ENCODE results near the gene GRM5.

GRM5 gene

DNA sequence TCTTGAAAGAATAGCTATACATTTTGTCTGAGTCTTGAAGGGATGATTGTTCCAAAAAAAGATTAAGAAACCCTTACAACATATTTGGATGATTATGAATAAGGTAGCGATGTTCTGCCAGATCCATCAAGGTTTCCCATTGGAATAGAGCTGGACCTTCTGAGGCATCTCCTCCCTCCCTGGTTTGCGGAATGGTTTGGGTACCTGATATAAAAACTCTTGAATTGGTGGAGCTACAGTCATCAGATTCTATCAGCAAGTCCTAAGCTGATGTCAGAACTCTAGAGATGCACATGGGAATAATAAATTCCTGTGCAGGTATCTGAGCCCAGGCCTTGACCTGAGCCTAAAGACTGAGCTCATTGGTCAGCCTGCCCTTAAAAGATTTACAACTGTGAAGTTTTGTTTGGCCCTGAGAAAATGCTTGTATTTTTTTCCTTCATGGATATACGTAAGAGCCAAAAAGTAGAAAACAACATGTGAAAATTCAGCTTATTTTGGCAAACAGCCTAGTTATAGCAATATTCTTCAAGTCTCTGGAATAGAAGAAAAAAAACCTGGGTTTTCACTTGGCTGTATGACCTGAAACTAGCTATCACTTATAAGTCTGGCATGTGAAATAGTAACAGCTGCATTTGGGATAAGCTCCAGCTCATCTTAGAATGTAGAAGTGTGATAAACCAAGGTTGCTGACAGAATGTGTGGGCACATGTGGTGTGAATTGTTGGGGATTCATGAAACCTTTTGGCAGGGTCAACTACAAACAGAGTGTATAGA, 462.5 kb downstream of the GRM5 start:
- no peak for DNase-seq

DNA sequence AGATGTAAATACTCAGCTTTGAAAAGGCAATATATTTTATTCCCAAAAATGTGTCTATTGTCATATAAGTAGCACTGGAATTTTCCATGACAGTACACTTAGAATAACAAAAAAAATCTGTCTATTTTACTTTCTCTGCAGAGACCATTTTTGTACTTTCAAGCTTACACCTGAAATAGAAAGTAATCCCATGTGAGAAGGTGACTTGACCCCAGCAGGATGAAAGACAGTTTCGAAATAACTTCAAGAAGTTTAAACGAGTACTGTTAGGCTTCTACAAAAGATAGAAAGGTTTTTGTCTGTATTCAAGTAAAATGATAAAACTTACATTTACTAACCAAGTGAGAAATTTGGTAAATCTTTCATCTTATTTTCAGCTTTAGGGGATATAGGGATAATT, 468.4 kb downstream of the GRM5 start:
- DNase-seq: no peak

DNA sequence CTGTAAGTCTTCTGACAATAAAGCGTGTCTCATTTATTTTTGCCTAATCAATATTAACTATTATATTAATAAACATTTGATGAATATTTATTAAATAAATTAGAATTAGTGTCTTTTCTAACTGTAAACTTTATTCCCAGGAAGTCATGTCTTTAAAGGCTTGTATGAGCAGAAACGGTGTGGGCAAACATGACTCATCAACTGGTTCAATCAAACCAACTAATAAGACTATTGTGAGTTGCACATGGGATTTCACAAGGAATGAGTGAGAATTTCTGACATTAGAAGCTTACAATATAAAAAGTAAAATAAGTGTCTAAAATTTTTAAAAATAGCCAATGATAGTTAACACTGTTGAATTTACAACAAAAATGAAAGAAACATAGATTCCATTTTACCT, 469.0 kb downstream of the GRM5 start:
- DNase-seq: no peak

DNA sequence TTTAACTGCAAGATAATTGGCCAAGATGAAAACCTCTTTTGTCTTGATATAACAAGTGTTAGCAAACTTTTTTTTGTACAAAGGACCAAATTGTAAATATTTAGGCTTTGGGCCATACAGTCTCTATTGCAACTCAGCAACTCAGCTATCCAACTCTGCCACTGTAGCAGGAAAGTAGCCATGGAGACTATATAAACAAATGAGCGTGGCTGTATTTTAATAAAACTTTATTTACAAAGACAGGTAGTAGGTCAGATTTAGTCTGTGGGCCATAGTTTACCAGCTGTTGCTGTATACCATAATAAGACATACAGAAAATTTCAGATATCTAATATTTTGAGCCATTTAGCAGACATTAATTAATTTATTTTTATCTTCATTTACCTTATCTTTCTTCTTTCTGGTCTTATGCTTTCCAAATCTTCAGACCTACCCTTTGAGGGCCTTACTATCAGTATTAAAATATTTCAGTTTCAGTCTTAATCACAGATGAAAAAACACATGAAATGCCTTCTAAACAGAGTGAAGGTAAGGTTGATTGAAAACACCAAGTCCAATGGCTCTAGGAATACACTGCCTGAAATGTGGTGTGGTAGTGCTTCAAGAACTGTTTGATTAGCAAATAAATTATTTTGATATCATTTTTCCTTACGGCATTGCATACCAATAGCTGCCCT, 471.4 kb downstream of the GRM5 start:
- DNase-seq: no peak

DNA sequence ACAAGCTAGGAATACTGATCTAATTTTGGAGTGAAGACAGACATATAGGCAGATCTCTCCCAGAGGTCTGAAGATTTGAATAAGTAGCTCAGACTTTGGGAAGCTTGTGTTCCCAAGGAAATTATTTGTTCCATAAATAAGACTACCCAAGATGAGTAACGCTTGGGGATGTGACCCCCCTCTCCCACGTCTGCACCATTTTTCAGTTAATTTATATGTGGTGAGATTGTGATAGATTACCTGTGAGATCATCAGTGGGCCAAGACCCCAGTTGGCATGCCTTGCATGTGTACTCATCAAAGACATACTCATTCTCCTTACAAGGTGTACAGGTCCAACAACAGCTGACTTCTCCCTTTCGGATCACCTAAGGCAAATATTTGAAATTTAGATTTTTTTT, 475.4 kb downstream of the GRM5 start:
- DNase-seq: no peak

DNA sequence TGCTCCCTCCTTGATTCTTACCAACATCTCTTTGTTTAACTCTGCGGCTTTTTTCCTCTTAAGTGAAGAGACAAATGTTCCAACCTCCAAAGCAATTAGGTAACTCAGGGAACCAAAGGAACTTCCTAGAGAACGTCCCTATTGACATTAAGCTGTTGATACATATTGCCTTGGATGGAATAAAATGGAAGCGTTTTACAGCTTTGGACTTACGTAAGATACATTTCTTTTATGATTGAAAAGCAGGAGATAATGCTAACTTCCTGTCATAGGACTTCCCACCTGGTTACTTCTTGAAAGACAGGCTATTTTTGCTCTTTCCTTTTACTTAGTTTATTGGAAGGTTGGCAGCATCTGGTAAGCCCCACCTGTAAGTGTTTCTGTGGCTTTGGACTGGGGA, 482.5 kb downstream of the GRM5 start:
- no peak for DNase-seq

DNA sequence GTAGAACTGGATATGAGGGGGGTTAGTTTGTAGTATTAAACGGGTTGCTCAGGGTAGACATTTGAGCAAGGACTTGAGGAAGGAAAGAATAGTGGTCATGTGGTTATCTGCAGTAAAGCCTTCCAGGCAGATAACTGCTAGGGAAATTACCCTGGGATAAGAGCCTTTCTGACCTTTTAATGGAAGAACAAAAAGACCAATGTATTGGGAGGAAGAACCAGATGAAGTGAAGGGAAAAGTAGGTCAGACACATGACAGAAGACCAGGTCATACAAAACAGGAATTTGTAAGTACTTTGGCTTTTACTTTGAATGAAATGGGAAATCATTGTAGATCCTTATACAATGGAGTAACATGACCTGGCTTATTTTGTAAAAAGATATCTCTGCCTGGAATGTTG, 486.3 kb downstream of the GRM5 start:
- no peak for DNase-seq

DNA sequence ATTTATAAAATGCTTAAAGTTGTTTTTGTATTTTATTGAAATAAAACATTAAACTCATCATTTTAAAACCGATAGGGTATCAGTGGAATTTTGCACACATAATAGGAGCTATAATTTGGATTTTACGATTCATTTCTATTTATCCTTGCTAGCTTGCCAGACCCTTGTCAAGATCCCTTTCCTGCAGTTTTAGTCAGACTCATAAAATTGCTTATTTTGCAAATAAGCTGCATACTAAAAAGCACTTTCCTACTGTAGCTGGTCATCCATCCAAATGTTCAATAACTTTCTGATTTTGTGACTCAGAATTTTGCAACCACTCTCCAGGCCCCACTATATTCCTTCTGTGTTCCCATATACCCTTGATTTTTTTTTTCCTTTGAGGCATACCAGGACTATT, 489.0 kb downstream of the GRM5 start:
- DNase-seq: no peak

DNA sequence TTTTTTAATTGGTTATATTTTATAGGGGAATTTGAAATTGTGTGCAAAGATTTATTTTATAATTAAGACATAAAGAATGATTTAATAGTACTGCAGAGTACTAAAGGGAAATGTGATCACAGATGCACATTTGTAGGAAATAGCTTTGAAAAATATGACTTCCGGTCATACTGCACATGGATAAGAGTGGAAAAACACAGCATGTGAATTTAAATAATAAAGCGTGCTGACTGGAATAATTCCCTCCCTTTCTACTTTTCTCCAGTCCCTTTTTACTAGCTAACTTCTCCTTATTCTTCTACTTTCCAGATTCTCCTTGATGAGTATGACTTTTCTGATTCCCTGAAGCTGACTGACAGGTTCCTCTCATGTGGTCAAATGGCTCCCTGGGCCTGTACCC, 489.9 kb downstream of the GRM5 start:
- no peak for DNase-seq

DNA sequence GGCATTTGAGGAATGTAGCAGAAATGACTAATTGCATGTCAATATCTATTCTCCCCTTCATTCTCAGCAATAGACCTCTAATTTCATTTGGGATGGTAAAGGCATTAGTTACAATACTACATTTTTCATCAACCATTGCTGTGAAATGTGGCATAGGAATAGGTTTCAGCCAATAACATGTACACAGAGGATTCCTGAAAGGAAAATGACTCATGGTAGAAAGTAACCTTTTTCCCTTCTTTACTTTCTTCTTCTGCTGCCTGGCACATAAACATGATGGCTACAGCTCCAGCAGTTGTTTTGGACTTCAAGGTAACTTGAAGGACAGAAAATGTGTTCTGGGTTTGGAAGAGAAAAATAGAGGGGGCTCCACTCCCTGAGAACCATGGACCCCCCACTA, 496.4 kb downstream of the GRM5 start:
- no peak for DNase-seq

DNA sequence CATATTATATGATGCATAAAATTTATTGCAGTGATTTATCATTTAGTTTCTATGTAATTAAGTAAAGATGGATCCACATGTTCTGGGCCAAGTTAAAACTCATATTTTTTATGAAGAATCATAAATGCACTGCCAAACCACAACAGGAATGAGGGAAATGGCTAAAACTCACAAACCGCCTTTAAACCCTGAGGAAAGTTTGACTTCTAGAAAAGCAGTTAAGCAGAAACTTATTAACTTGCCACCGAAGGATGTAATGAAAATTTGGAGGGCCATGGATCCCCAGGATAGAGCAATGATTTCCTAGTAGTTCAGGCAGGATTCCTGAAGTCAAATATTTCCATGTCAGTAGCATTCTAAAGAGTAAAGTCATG, 510.0 kb downstream of the GRM5 start:
- DNase-seq: no peak

DNA sequence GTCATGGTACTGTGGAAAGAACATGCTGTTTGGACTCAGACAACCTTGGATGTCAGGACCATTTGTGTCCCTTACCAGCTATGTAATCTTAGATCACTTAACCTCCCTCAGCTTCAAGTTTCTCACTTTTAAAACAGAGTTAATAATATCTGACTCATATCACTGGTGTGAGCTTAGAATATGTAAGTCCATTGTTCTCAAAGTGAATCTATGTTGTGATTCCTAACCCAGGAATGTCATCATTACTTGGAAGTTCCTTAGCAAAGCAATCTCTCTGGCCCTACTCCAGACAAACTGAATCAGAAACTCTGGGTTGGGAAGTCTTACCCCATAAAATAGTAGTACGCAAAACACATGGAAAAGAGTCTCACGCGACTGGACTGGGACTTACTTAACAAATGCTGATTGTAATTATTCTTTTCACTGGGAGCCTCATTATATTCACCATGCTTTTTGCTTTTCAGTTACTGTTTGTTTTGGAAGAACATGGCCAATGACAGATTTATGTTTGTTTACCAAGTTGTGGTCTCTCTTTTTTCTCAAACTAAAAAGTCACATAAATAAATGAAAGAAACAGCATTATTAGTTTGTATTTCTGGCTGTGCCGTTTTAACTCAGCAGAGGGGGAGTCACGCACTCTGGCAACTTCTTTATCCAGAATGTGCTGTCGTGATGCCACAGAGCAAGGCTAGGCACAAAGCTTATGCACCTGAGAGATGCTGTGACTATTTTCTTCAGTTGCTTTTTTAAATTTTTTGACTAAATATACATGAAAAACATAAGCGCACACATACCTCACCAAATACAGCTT, 510.6 kb downstream of the GRM5 start:
- no peak for DNase-seq

DNA sequence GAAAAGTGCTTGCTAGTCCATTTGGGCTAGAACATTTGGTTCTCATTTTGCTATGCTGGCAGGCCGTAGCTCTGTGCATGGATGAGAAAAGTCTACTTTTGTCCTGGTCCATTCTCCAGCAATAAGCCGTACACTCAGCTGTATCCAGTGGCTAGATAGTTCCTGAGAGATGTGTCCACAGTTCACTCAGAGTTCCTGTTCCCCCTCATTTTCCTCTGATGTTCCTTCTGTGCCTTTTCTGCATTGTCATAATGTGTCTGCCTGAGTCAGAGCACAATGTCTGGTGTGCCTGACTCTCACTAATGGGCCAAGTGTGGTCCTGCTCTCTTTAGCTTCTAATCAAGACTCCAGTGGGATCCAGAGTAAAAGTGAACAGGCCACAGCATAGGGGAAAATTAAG, 512.6 kb downstream of the GRM5 start:
- no peak for DNase-seq

DNA sequence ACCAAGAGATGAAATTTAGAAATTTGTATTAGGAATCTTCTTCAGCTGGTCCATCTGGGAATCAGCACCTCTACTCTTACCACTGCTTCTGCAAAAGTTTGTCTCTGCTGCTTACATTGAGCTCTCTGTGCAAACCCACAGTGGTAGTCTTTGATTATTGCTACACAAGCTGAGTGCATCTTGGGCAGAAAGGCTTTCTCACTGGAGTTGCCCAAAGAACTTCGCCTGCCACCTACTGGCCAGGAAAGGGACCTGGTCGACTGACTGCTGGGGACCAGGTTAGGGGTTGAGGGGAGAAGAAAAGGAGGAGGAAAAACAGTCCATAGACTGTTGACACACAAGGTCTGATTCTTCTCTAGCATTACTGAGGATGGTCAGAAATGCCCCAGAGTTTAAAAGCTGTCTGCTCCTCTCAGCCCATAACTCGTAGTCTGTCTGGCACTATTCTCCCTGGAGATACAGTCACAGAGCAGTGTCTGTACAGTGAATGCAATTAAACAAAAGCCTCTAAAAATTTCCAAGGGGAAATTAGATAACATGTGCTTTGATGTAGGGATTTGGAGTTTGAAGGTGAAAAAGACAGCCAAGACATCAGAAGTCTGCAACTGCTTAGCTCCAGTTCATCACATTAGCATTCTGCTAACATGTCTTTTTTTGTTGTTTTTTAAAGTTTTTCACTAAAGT, 513.3 kb downstream of the GRM5 start:
- DNase-seq: no peak

DNA sequence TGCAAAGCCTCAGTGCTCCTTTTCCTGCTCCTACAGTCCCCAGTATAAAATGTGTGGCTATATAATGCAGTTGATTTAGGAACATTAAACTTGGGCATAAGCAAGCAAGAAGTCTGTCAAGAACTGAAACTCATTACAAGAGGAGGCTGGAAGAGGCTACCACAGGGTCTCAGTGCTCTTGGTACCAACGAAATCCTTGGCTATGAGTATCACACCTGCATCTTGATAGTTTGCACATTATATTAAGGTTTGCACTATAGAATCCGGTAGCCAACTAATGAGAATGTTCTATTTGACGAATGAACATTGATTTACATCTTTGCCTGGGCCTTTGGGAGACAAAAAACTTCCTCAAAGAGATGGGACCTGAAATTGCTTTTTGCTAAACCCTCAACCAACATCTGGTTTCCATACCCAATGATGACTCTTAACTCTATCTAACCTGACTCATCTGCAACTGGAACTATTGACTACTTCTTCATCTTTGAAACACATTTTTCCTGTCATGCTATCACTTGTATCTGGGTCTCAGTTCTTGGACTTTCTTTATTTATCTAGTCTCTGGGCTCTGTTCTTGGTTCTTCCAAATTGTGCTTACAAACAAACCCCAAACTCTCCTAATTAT, 521.0 kb downstream of the GRM5 start:
- no peak for DNase-seq

DNA sequence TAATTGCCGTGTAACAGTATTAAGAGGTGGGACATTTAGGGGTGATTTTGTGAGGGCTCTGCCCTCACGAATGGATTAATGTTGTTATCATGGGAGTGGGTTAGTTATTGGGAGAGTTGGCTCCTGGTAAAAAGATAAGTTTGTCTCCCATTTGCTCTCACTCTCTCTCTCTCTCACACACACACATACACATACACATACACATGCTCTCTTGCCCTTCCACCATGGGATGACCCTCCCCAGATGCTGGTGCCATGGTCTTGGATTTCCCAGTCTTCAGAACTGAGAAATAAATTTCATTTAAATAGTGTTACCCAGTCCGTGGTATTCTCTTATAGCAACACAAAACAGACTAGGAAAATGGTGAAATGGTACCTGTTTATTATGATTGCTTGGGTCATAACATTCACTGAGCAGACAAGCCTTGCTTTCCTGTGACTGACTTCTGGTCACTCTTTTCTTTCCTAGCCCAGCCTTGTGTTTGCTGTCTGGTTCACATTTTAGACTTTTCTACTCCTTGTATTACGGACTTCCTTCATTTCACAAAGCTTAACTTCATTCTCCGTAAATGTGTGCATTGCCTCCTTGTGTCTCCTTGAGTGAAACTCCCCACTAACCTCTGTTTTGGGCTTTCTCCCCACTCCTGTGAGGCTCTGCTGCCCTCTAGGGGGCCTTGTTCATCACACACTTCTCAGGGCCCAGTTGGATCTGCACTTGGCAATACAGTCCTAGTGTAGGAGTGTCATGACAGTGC, 521.7 kb downstream of the GRM5 start:
- DNase-seq: peak; percentile 30

DNA sequence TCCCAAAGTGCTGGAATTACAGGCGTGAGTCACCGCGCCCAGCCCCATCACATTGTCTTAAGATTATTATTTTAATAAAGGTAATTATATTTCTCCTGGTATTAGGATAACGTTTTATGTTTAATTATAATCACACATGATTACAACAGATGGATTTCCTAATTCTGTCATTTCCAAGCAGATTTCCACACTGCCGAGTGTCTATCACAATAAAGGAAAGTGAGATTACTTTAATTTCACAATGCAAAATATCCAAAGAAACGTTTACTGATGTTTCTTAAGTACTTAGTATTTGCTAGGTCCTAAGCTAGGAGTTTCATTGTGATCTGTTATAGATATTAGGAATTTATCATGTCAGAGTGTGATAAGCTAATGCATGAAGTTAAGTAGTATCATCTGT, 524.8 kb downstream of the GRM5 start:
- no peak for DNase-seq

DNA sequence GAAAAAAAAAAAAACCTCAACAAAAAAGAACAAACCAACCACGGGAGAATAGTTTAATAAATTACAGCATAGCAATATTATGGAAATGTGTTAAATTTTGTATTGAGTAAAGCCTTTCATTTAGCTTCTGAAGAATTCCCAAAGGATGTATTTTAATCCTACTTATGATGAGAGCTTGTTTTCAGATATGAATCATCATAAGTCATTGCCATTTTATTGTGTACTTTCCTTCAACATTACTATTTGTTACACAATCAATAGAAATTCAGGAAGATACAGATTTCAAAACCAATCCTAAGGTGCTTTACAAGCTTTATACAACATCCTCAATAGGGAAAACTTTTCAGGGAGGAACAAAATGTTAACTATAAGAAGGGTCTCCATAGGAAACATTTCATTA, 527.7 kb downstream of the GRM5 start:
- DNase-seq: no peak

DNA sequence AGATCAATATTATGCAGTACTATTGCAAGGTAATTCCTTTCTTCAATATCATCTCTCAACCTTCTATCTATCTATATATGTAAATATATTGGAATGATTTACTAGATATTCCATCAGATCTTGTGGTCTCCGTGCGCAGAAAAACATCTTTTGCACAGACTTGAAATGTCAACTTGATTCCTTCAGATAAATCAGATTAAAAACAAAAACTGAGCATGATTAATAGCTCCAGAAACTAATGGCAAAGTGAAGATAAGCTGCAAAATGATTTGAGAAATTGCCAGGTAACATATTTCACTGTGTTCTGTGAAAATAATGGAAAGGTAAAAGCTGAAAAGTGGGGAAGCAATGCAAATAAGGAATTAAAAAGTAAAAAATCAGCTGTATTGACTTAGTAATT, 528.2 kb downstream of the GRM5 start:
- DNase-seq: no peak

DNA sequence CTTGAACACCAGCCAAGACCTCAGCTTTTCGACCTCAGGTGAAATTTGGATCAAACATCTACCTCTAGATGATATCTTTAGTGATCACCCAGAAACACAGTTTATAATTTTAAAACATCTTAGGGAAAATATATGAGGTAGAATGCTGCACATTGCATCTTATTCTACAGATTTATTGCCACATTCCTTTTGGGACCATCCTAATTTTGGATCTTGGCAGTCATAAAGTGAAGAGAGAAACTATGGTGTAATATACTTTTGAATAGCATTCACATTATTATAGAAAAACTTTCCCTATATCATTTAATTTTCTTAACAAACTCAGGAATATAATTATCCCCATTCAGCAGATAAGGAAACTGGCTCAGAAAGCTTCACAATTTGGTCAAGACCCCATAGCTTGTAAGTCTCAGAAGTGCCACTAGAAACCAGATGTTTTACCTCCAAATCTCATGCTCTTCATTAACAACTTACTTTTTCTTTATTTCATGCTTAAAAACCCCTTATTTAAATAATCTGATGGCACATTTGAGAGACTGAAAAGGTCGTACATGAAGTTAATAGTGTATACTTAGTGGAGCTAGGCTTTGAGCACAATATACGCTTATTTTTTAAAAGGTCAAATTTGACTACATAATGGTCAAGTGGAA, 529.0 kb downstream of the GRM5 start:
- no peak for DNase-seq

DNA sequence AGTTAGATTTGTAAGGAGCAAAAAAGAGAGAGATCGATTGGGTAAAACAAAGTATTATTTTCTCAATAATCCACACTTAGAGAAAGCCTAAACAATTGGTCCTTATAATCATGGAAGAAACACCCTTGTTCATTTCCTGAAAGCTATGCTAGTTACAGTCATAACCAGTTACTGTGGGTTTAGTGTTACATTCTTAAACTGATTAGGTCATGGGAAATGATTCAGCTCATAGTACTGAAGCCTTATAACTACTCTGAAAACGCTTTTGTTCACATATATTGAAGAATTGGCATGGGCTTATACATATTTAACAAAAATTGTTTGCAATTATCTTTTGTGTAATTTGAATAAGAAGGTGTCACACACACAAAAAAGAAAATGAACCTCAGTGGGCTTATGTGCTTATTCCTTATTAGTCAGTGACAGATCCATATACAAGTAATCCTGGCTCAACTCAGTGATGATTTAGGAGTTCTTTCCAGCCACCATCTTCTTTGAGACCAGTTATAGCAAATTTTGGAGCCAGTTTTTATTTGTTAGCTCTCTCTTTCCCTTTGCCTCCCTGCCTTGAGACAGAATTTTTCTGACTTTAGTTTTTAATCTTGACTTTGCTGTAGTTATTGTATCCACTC, 529.8 kb downstream of the GRM5 start:
- DNase-seq: no peak
